ENCODE results near the gene NDUFAF4.
"Not testable (repeated sequence)": the region's sequence is repeated elsewhere in the genome, so short reads cannot be mapped to it uniquely, and the experiment has no call there.

DNA sequence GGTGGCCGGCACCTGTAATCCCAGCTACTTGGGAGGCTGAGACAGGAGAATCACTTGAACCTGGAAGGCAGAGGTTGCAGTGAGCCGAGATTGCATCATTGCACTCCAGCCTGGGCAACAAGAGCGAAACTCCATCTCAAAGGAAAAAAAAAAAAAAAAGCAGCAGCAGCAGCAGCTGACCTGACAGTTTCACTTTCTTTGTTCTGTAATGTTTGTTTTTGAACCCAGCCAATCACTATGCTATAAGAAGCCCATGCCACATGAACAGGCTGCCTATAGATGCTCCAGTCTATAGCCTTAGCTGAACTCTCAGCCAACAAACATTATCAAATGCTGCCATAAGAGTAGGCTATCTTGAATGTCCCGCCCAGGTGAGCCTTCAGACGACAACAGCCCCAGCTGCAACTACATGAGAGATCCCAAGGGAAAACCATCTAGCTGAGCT lies 12.5 kb downstream of the NDUFAF4 start:
- TF ChIP-seq, protein P1, sequence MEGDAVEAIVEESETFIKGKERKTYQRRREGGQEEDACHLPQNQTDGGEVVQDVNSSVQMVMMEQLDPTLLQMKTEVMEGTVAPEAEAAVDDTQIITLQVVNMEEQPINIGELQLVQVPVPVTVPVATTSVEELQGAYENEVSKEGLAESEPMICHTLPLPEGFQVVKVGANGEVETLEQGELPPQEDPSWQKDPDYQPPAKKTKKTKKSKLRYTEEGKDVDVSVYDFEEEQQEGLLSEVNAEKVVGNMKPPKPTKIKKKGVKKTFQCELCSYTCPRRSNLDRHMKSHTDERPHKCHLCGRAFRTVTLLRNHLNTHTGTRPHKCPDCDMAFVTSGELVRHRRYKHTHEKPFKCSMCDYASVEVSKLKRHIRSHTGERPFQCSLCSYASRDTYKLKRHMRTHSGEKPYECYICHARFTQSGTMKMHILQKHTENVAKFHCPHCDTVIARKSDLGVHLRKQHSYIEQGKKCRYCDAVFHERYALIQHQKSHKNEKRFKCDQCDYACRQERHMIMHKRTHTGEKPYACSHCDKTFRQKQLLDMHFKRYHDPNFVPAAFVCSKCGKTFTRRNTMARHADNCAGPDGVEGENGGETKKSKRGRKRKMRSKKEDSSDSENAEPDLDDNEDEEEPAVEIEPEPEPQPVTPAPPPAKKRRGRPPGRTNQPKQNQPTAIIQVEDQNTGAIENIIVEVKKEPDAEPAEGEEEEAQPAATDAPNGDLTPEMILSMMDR (conservative IDR thresholded peaks at IDR 0.05 in 1 of 2, IDR thresholded peaks at IDR 0.05 in 1 of 2; ENCODE audit: extremely low read depth in 1 of 2, insufficient read depth in 1 of 2, low read depth in 1 of 2, low read length in 2 of 2), result not testable (repeated sequence)
- TF ChIP-seq EZH2 (IDR thresholded peaks at IDR 0.05; ENCODE audit: borderline replicate concordance, low read length), result not testable (repeated sequence)
